Epithelial cell of proximal tubule (primary cell): Measurements from ENCODE around the gene ZNF668. TPM values are rescaled to one million over a fixed set of nuclear protein-coding genes. Genes with fewer than 3 reads are reported as not detected.

Experiments used
- DNase-seq: peaks from one replicate; pipeline ENCODE4 v3.0.0-alpha.2; 2011; ENCODE audit warnings: low read depth
- H3K4me3 ChIP-seq: 2 replicates; pipeline ENCODE4 v1.5.1; 2011; ENCODE audit warnings: low read depth, mild to moderate bottlenecking, low read length
- total RNA-seq: library from RNA; depleted of rRNA; stranded (reverse); fragments of >200 nt; gene quantifications from 2 replicates; pipeline ENCODE4 v1.2.3, GENCODE V29; 2015
- TF ChIP-seq, protein P1 (sequence below): conservative IDR thresholded peaks from 2 replicates; pipeline ENCODE4 v1.5.1; 2012; ENCODE audit warnings: low read depth, mild to moderate bottlenecking, low read length

The ZNF668 gene
- total RNA-seq, 1 donor from 2014 or later, result 11.1 TPM

DNA sequence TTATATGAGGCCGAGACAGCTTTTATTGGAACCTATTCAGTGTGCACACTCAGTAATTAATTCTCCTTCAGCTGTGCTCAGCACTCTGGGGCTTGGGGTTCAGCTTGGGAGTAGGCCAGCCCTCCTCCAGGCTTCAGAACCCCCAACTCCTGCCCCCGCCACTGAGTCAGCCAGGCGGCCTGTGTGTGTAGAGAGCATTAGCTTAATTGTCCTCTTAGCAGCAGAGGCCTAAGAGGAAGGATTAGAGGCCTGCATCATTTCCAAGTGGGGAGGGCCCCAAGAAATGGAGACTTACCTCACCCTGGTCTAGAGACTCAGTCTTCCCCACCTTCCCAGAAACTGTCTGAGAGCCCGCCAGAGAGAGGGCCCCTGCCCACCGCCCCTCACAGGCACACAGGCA, 13.9 kb upstream of the ZNF668 start:
- TF ChIP-seq, protein P1, sequence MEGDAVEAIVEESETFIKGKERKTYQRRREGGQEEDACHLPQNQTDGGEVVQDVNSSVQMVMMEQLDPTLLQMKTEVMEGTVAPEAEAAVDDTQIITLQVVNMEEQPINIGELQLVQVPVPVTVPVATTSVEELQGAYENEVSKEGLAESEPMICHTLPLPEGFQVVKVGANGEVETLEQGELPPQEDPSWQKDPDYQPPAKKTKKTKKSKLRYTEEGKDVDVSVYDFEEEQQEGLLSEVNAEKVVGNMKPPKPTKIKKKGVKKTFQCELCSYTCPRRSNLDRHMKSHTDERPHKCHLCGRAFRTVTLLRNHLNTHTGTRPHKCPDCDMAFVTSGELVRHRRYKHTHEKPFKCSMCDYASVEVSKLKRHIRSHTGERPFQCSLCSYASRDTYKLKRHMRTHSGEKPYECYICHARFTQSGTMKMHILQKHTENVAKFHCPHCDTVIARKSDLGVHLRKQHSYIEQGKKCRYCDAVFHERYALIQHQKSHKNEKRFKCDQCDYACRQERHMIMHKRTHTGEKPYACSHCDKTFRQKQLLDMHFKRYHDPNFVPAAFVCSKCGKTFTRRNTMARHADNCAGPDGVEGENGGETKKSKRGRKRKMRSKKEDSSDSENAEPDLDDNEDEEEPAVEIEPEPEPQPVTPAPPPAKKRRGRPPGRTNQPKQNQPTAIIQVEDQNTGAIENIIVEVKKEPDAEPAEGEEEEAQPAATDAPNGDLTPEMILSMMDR, result no peak
- no peak for DNase-seq
- H3K4me3 ChIP-seq, result no peak overlapping the region

DNA sequence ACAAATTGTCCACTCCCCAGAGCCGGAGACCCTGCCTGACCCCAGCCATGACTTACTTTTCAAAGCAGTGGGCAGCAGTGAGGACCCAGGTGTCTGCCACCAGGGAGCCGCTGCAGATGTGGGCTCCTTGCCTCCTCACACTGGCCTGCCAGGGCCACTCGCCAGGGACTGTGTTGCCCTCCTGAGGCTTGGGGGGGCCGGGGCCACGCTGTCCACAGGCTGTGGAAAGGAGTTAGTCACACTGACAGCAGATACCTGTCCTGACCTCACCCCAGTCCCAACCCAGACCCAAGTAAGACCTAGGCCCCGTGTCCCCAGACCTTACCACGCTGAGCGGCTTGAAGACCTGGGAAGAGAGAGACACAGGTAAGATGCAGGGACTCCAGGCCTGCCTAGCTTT, 13.4 kb upstream of the ZNF668 start:
- TF ChIP-seq, protein P1, result no peak
- DNase-seq, result no peak
- no peak overlapping the region for H3K4me3 ChIP-seq

DNA sequence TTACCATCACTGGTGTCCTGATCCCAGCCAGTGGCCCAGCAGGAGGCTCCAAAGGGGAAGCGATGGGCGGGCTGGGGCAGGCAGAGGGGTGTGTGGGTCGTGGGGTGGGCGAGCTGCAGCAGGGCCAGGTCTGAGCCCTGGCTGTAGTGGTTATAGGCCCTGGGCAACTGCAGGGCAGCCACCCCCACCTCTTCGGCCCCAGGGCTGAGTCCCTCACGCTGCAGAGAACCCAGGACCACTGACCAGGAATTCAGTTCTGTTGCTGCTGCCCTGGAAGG, 12.5 kb upstream of the ZNF668 start:
- TF ChIP-seq, protein P1, result no peak
- DNase-seq, result no peak
- H3K4me3 ChIP-seq, result no peak overlapping the region

DNA sequence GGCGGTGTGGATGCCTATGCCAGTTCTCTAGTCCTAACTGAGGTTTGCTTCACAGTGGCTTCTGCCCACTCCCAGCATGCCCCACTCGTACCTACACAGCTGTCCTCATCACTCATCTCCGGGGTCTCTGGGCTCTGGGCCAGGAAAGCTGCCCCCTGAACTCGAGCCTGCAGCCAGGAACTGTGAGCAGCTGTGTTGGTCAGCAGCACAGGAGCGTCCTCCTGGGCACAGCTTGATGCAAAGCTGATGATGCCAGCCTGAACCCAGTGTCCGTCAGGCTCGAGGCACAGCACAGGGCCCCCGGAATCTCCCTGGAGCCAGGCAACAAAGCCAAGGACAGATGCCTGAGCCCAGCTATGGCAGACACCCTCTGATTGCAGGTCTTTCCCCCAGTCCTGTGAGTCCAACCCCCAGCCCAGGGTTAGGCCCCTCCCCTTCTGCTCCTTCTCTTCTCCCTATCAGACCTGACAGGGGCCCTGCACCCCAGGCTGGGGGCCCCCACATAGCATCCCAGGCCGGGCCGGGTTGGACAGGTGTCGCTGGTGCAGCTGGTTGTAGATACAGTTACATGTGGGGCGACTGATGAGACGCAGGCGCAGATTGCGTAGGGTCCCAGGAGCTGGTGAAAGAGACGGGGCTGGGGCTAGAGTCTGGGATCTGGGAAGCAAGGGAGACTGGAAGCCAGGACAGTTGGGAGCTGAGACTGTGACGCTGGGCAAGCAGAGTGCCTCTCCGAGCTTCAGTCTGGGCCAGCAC, 12.0 kb upstream of the ZNF668 start:
- TF ChIP-seq, protein P1, result no peak
- no peak for DNase-seq
- no peak overlapping the region for H3K4me3 ChIP-seq

DNA sequence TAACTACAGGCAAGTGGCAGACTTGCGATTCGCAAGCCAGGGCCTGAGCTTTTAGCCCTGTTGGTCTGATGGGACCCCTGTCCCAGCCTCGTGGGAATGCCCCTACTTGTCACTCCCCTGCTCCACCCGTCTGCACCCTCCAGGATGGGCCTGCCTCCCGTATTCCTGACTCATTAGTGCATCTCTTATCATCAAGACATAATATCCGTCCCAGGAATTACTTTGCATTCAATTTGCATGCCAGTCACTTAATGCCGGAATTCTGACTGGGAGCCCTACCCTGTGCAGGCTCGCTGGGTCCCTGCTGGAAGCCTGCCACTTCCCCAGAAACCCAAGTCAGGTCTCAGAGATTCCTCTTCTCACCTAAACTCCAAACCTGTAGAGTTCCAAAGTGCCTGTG, 11.4 kb upstream of the ZNF668 start:
- H3K4me3 ChIP-seq, result no peak overlapping the region
- no peak for DNase-seq
- TF ChIP-seq, protein P1, result no peak

DNA sequence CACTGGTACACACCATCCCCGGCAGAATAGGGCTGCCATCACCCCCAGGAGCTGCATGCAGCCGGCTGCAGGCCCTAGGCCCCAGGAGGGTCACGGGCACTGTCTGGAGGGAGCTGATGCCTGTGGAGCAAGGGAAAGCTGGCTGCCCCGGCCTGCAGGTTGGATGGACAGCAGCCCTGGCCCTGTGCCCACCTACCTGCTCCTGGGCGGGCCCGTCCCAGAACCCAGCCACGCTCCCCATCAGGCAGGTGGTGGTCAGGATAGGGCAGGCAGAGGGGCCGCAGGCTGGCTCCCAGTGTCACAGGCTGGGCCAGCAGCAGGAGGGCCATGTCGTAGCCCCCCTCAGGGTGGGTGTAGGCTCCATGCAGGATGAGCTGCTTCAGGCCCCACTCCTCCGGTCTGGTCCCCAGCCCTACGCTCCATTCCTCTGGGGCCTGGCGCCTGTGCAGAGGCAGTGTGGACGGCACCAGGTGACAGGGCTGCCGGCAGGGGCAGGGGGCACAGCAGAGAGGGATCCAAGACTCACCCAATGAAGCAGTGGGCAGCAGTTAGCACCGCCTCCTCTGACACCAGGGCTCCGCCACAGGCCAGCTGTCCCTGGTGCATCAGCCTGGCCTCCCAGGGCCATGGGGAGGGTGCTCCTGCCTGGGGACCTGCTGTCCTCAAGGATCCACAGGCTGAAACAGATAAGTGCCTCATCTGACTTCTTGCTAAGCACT, 10.7 kb upstream of the ZNF668 start:
- no peak overlapping the region for H3K4me3 ChIP-seq
- TF ChIP-seq, protein P1, result no peak
- no peak for DNase-seq

DNA sequence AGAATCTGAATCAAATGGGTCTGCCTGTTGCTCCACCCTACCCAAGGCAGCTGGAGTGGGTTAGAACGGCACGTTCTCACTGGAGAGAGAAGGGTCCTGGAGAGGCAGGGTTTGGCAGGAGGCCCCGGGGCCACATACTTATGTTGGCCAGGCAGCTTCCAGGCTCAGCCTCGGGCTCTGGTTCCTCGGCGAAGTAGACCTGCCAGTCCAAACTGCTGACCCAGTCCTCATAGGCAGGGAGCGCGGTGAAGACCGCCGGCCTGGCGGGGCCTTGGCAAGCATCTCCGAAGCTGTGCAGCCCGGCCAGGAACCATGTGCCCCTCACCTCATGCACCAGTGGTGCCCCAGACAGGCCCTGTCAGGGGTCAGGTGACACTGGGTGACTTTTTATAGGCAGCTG, 9.9 kb upstream of the ZNF668 start:
- no peak for DNase-seq
- TF ChIP-seq, protein P1, result no peak

More for the DNA sequence above, 9.9 kb upstream of the ZNF668 start:
- no peak overlapping the region for H3K4me3 ChIP-seq
